ENCODE measurements around the gene PLEKHM3.
"Not testable (repeated sequence)": the region's sequence is repeated elsewhere in the genome, so short reads cannot be mapped to it uniquely, and the experiment has no call there.

The PLEKHM3 gene

DNA sequence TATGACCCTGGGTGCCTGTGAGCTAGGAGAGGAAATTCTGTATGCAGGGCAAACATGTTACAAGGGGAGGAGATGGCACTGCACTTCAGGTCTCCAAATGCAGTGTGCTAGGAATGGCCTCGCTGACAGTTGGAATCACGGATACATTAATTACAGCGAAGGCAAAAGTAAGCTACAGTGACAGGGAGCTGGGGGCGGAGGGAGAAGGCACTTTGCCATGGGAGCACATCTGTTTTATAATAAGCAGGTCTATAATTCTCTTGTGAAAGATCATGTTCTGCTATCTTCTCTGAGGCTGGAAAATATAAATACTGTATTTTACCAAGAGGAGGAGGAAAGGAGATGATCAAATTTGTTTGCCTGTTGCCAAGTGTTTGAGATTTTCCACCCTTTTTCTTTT lies 199.3 kb downstream of the PLEKHM3 start:
- Mint-ChIP-seq H3K27ac (no peak overlapping the region), H3K36me3 (ENCODE audit: low read depth) (no peaks in the 10 kb centered on the region), H3K4me1 (ENCODE audit: low read depth) (peaks cover 6% of the 10 kb centered on the region), H3K9me3 (no peaks in the 10 kb centered on the region), H3K4me3 (no peak overlapping the region), H3K27me3 (ENCODE audit: low read depth) (no peaks in the 10 kb centered on the region)

DNA sequence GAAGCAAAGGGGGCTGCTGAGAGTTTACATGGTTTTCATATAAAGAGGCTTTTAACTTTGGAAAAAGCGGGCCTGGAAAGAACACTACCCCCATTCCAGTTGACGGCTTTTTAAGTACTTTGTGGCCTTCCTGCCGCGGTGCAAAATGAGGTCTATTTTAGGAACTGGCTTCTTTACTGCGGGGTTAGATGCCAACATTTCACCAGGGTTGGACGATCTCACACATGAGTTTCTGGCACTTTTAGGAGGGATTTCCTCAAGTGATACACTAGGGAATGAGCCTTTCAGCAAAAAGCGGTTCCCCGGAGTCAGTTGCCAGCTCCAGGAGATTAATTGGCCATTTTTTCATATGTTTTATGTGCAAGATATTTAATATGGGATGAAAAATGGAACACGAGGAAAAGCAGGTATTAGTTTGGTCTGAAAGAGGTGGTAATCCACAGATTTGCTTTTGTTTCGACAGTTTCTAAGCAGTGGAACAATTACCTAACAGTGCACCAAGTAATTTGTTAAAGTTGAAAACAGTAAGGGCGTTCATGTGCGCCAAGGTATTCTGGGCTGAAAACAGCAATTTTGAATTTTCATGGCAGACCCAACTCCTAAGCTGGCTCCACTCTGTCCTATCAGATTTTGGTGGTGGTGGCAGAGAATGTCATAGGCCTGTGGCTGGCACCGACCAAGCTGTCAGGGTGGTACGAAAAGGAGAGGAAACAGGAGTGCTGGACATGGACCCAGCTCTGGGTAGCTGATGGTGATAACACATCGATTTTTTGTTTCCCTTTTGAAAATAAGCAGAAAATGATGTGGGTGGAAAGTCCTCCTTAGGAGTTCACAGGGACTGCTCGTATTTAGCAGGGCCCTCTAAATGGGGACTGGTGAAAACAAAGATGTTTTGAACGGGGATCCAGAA lies 200.0 kb downstream of the PLEKHM3 start:
- H3K27ac Mint-ChIP-seq: no peak overlapping the region
- H3K4me3 Mint-ChIP-seq: no peak overlapping the region
- peaks cover 6% of the 10 kb centered on the region for H3K4me1 Mint-ChIP-seq (ENCODE audit: low read depth)
- no peaks in the 10 kb centered on the region for H3K36me3 Mint-ChIP-seq (ENCODE audit: low read depth)
- H3K9me3 Mint-ChIP-seq: no peaks in the 10 kb centered on the region
- no peaks in the 10 kb centered on the region for H3K27me3 Mint-ChIP-seq (ENCODE audit: low read depth)

DNA sequence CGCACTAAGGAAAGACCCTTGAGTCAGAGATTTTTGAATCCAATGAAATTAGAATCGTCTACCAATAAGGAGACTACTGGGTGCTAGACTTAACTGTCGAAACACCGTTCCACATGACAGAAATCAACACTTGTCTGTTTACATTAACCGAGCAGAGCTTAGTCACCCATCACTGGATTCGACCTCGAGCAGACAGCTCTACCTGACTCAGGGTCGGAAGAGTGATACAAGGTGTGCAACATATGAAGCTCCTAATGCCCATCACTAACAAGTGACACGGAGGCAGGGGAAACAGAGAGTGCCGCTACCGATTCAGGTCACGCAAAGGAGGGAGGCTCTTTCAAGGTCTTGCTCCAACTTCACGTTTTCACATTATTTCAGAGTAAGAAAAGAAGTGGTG lies 201.5 kb downstream of the PLEKHM3 start:
- Mint-ChIP-seq H3K27ac (no peak overlapping the region), H3K27me3 (ENCODE audit: low read depth) (no peaks in the 10 kb centered on the region), H3K9me3 (no peaks in the 10 kb centered on the region), H3K4me1 (ENCODE audit: low read depth) (peaks cover under 1% of the 10 kb centered on the region), H3K36me3 (ENCODE audit: low read depth) (no peaks in the 10 kb centered on the region), H3K4me3 (no peak overlapping the region)

DNA sequence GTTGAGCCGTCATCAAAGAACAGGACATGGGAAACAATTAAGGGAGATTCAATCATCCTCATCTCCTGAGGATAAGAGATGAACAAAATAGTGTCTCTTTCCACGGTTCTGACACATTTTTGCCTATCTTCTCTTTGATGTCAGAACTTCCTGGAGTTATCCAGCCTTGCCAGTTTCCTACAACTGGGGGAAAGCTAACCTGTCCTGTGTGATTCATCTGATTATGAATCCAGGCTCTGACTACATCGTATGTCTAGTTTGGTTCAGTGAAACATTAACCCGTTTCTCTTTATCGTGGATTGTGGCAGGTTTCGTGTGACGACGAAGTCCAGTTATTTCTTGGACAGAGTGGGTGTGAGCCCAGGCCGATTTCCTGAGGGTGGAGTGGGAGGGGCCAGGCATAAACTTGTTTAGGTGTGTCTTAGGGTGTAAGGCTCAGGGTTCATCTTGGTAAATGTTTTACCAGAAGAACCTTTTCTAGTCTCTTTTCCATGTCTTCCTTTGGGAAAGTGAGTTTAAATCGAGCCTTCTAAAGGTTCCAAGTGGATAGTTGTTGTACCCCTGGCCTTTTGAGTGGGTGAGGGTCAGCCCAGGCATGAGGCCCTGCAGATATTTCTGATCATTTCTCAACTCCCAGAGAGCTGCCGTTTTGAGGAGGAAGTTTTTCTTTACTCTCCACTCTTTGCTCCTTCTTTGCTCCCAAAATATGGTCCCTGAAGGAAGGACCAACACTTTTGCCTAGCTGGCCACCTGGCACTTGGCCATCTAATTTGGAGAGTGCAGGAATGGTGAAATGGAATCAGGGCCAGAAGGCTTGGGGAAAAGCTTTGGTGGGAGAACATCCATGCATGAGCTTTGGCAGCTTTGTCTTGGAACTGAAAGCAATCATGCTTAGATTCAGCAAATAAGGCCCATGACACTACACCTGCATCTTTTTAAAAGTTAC lies 205.2 kb downstream of the PLEKHM3 start:
- H3K36me3 Mint-ChIP-seq (ENCODE audit: low read depth): no peaks in the 10 kb centered on the region
- no peak overlapping the region for H3K27ac Mint-ChIP-seq
- no peak overlapping the region for H3K4me3 Mint-ChIP-seq
- H3K9me3 Mint-ChIP-seq: no peaks in the 10 kb centered on the region
- no peaks in the 10 kb centered on the region for H3K27me3 Mint-ChIP-seq (ENCODE audit: low read depth)
- no peaks in the 10 kb centered on the region for H3K4me1 Mint-ChIP-seq (ENCODE audit: low read depth)

DNA sequence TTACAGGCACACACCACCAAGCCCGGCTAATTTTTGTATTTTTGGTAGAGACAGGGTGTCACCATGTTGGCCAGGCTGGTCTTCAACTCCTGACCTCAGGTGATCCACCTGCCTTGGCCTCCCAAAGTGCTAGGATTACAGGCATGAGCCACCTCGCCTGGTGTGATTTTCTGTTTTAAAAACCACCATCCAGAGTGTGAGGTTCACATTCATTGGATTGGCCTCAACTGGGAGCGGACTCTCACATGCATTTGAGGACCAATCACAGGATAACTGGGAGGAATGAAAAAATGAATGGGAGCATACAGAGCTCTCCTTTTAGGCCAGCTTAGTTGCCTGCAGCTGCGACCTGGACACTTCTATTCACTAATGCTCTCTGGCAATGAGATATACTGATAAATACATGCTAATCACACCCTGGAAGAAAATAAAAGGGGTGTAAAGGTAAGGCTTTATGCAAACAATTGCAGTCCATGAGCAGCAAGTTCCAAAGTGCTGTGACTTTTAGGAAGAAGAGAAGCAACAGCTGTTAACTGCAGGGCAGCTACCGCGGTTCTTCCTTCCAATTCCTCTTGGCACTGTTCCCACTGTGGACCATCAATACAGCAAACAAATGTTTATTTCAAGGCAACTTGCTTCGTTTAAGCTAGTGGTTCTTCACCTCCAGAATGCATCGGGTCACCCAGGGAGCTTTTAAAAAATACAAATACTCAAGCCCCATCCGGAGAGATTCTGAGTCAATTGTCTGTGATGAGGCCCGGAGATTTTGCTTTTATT lies 206.1 kb downstream of the PLEKHM3 start:
- no peak overlapping the region for H3K4me3 Mint-ChIP-seq
- no peaks in the 10 kb centered on the region for H3K36me3 Mint-ChIP-seq (ENCODE audit: low read depth)
- H3K27me3 Mint-ChIP-seq (ENCODE audit: low read depth): no peaks in the 10 kb centered on the region
- no peaks in the 10 kb centered on the region for H3K9me3 Mint-ChIP-seq
- no peaks in the 10 kb centered on the region for H3K4me1 Mint-ChIP-seq (ENCODE audit: low read depth)
- H3K27ac Mint-ChIP-seq: no peak overlapping the region

DNA sequence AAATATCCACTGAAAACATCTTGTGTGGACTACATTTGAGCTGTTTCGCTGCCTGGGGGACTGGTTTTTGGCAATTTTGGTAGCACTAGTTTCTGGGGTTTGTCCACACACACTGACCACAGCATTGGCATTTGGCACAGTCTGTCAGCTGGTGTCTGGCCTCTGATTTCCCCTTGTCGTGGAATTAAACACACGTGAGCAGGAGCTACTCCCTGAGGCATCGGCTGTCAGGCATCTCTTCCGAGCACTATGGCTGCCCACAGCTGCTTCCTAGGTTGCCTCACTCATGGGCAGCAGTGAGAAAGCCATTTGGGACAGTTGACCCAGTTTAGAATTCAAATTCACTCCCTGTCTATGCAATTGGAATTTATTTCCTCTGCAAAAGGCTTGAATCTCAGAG lies 208.8 kb downstream of the PLEKHM3 start:
- H3K27me3 Mint-ChIP-seq (ENCODE audit: low read depth): peaks cover 6% of the 10 kb centered on the region
- no peak overlapping the region for H3K27ac Mint-ChIP-seq
- no peaks in the 10 kb centered on the region for H3K4me1 Mint-ChIP-seq (ENCODE audit: low read depth)
- H3K4me3 Mint-ChIP-seq: no peak overlapping the region
- H3K36me3 Mint-ChIP-seq (ENCODE audit: low read depth): no peaks in the 10 kb centered on the region
- H3K9me3 Mint-ChIP-seq: no peaks in the 10 kb centered on the region

DNA sequence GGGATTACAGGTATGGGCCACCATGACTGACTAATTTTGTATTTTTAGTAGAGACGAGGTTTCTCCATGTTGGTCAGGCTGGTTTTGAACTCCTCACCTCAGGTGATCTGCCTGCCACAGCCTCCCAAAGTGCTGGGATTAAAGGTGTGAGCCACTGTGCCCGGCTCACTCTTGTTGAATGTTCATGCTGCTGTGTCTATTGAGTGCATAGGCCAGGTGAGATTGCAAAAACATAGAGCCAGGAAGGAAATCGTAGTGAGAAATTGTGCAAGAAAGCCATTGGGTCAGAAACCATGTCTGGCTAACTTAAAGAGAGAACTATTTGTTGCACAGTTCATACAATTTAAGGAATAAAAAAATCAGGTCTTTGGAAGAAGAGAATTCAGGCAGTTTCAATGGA lies 210.1 kb downstream of the PLEKHM3 start:
- Mint-ChIP-seq H3K4me1 (ENCODE audit: low read depth) (no peaks in the 10 kb centered on the region), H3K36me3 (ENCODE audit: low read depth) (no peaks in the 10 kb centered on the region), H3K4me3 (no peak overlapping the region), H3K9me3 (no peaks in the 10 kb centered on the region), H3K27me3 (ENCODE audit: low read depth) (peaks cover 6% of the 10 kb centered on the region), H3K27ac (no peak overlapping the region)

DNA sequence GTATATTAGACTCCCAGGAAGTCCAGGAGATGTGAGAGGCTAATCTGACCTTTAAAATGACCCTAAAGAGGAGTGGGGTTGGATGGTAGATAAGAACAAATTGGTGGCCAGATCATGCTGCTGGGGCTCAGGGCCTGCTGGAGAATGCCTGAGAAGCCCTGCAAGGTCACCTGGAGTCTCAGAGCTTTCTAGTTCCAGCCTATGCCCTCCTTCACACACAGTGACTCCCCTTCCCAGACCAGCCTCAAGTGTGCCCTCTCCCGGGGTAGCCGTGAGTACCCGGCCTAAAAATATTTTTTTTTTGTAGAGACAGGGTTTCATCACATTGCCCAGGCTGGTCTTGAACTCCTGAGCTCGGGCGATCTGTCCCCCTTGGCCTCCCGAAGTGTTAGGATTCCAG lies 211.4 kb downstream of the PLEKHM3 start:
- no peak overlapping the region for H3K4me3 Mint-ChIP-seq
- no peaks in the 10 kb centered on the region for H3K9me3 Mint-ChIP-seq
- no peak overlapping the region for H3K27ac Mint-ChIP-seq
- no peaks in the 10 kb centered on the region for H3K4me1 Mint-ChIP-seq (ENCODE audit: low read depth)
- H3K27me3 Mint-ChIP-seq (ENCODE audit: low read depth): peaks cover 6% of the 10 kb centered on the region
- H3K36me3 Mint-ChIP-seq (ENCODE audit: low read depth): no peaks in the 10 kb centered on the region

DNA sequence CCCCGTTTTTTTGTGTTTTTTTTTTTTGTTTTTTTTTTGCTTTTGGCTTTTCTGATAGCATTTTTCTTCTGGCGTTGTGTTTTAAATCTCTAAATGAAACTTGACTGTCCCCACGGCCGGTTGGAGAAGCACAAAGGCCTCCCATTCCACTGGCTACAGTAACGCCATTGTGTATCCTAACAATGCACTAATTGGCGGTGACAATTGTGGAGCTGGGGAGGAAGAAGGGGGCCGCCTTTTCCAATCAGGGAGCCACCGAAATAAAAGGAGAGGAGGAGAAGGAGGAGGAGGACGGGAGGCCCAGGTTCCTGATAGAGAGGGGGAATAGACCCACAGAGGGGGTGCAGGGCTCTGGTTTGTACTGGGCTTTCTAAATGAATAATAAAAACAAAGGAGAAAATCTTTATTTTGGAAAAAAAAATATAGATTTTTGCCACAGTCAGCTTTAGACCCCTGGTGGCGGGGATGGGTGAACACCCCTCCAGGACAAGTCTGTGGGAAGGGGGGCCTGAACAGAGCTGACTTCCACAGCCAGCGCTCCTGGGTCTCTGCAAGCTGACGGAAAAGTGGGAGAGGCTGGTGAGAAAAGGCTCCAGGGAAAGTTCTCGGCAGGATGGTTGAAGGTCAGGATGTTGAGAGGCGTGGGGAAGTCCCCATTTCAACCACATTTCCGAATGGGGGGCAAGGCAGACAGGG lies 212.0 kb downstream of the PLEKHM3 start:
- no peak overlapping the region for H3K27ac Mint-ChIP-seq
- peaks cover 6% of the 10 kb centered on the region for H3K27me3 Mint-ChIP-seq (ENCODE audit: low read depth)
- H3K9me3 Mint-ChIP-seq: no peaks in the 10 kb centered on the region
- H3K4me3 Mint-ChIP-seq: no peak overlapping the region
- no peaks in the 10 kb centered on the region for H3K4me1 Mint-ChIP-seq (ENCODE audit: low read depth)
- H3K36me3 Mint-ChIP-seq (ENCODE audit: low read depth): no peaks in the 10 kb centered on the region

DNA sequence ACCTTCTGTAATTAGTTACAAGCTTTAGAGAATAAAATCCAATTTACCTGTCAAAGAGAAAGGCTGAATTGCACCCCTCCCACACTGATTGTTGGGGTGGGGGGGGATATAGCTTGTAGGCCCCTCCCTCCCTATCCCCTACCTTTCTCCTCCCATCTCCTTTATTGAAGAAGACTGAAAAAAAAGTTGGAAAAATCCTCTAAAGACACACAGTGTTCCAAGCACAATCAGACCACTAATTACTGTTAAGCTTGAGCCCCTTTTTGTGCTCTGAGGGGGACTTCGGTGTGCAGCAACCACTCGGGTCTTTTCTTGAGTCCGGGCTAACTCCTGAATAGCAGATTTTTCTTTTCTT lies 212.6 kb downstream of the PLEKHM3 start:
- Mint-ChIP-seq H3K27me3 (ENCODE audit: low read depth) (peaks cover 6% of the 10 kb centered on the region), H3K4me1 (ENCODE audit: low read depth) (no peaks in the 10 kb centered on the region), H3K4me3 (no peak overlapping the region), H3K36me3 (ENCODE audit: low read depth) (no peaks in the 10 kb centered on the region), H3K9me3 (no peaks in the 10 kb centered on the region), H3K27ac (no peak overlapping the region)

DNA sequence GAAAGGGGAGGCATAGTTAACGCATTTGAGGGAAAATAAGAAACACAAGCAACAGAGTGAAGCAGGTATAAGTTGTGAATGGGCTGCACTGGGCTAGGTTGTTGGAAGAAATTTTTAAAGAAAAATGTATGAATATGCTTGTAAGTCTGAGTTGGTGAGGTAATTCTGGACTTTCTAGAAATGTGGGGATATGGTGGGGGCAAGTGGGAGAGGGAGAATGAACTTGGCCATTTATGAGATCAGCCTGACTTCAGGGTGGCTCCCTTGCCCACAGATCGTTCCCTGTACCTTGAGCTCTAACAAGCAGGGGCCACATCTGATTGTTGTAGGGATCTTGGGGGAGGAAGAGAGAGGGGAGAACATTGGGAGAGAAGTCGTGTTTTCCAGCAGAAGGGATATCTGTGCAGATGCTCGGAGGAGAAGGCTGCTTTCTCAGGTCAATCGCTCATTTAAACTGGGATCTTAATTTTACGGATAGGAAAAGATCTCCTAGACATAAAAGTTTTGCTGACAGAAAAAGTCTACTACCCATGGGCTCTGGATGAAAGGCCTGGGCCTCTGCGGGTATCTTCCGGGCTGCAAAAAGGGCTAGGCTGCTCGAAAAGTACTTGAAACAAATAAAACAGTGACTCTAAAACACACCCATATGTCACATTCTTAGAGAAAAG lies 213.1 kb downstream of the PLEKHM3 start:
- Mint-ChIP-seq H3K27me3 (ENCODE audit: low read depth) (peaks cover 6% of the 10 kb centered on the region), H3K27ac (no peak overlapping the region), H3K4me1 (ENCODE audit: low read depth) (peaks cover 2% of the 10 kb centered on the region), H3K4me3 (no peak overlapping the region), H3K9me3 (no peaks in the 10 kb centered on the region), H3K36me3 (ENCODE audit: low read depth) (no peaks in the 10 kb centered on the region)

DNA sequence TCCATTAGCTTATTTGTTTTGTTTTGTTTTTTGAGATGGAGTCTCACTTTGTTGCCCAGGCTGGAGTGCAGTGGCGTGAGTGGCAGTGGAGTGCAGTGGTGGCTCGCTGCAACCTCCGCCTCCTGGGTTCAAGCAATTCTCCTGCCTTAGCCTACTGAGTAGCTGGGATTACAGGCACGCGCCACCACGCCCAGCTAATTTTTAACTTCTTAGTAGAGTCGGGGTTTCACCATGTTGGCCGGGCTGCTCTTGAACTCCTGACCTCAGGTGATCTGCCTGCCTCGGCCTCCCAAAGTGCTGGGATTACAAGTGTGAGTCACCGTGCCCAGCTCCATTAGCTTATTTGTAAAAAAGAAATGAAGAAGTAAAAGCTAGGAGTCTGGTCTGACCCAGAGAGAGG lies 213.7 kb downstream of the PLEKHM3 start:
- not testable (repeated sequence) for H3K27ac Mint-ChIP-seq; H3K4me1 Mint-ChIP-seq (ENCODE audit: low read depth); H3K4me3 Mint-ChIP-seq; H3K36me3 Mint-ChIP-seq (ENCODE audit: low read depth); H3K9me3 Mint-ChIP-seq; H3K27me3 Mint-ChIP-seq (ENCODE audit: low read depth)

DNA sequence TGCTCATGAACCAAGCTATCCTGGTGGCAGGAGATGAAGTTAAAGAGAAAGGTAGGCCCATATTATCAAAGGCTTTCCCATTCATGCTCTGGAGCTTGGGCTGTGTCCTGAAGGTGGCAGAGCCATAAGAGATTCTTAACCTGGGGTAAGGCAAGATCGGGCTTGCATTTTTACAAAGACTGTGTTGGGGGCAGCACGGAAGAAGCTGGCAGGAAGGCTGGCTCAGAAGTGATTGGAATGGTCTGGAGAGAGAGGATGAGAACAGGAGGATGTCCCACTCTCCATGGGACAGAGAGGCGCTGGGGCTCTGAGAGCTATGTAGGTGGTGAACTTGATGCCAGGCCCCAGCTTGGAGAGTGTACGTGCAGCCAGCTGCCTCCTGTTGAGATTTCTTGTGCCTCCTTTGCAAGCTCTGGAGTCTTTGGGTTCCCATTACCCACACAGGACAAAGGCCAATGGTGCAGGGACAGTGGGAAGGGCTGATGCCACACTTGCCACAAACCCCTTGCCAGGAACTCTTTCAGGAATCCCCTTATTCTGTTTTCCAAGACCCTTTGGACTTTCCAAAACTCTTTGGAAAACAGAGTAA lies 215.0 kb downstream of the PLEKHM3 start:
- H3K27ac Mint-ChIP-seq: no peak overlapping the region
- peaks cover 2% of the 10 kb centered on the region for H3K4me1 Mint-ChIP-seq (ENCODE audit: low read depth)
- no peak overlapping the region for H3K4me3 Mint-ChIP-seq
- H3K27me3 Mint-ChIP-seq (ENCODE audit: low read depth): peaks cover 6% of the 10 kb centered on the region
- no peaks in the 10 kb centered on the region for H3K36me3 Mint-ChIP-seq (ENCODE audit: low read depth)
- no peaks in the 10 kb centered on the region for H3K9me3 Mint-ChIP-seq

All from T-helper 1 cell treated with Interleukin-12 subunit alpha and Interleukin-12 subunit beta and Interleukin-4 antibody, amounts not matched to agents 30 μg/mL and 1 μg/mL, for 36 hours (primary cell).